SK-N-SH treated with all-trans-retinoic acid at 6 μM for 48 hours (cell line): Measurements from ENCODE around the gene GPHN.

Source experiments
- BACH2 ChIP-seq: fragments of 250-450 bp; sonication (Bioruptor Pico); IDR thresholded peaks from 2 replicates; pipeline ENCODE4 v1.9.0; 2021; ENCODE audit warnings: mild to moderate bottlenecking, borderline replicate concordance
- CREB5 ChIP-seq: fragments of 250-450 bp; sonication (Bioruptor Pico); IDR thresholded peaks from 2 replicates; pipeline ENCODE4 v1.5.1; 2020; ENCODE audit warnings: low read depth, mild to moderate bottlenecking, moderate library complexity
- CSDC2 ChIP-seq: fragments of 250-450 bp; sonication (Bioruptor Pico); IDR thresholded peaks from 2 replicates; pipeline ENCODE4 v1.5.0; 2020; ENCODE audit warnings: mild to moderate bottlenecking, moderate library complexity
- GLIS3 ChIP-seq: fragments of 250-450 bp; sonication (Bioruptor Pico); IDR thresholded peaks from 2 replicates; pipeline ENCODE4 v1.5.0; 2020; ENCODE audit warnings: mild to moderate bottlenecking, moderate library complexity
- PATZ1 ChIP-seq: fragments of 250-450 bp; sonication (Bioruptor Pico); IDR thresholded peaks from 2 replicates; pipeline ENCODE4 v1.8.0; 2020; ENCODE audit warnings: mild to moderate bottlenecking, moderate library complexity, borderline replicate concordance
- PPARA ChIP-seq: fragments of 250-450 bp; sonication (Bioruptor Pico); IDR thresholded peaks from 2 replicates; pipeline ENCODE4 v1.5.0; 2020; ENCODE audit warnings: mild to moderate bottlenecking, borderline replicate concordance
- RARB ChIP-seq: fragments of 250-450 bp; sonication (Bioruptor Pico); IDR thresholded peaks from 2 replicates; pipeline ENCODE4 v1.8.0; 2021; ENCODE audit warnings: mild to moderate bottlenecking, moderate library complexity
- TOX ChIP-seq: fragments of 250-450 bp; sonication (Bioruptor Pico); IDR thresholded peaks from 2 replicates; pipeline ENCODE4 v1.8.0; 2021; ENCODE audit warnings: mild to moderate bottlenecking, moderate library complexity, borderline replicate concordance
- ZFP3 ChIP-seq: fragments of 250-450 bp; sonication (Bioruptor Pico); IDR thresholded peaks from 2 replicates; pipeline ENCODE4 v1.5.0; 2020; ENCODE audit warnings: mild to moderate bottlenecking, moderate library complexity
- ZFP30 ChIP-seq: fragments of 450-650 bp; formaldehyde crosslinking; IDR thresholded peaks from 2 replicates; pipeline ENCODE4 v1.5.0; 2022; ENCODE audit warnings: mild to moderate bottlenecking, moderate library complexity
- ZNF565 ChIP-seq: fragments of 450-650 bp; formaldehyde crosslinking; conservative IDR thresholded peaks from 2 replicates; pipeline ENCODE4 v1.5.0; 2020; ENCODE audit warnings: low read depth, mild to moderate bottlenecking, moderate library complexity
- ZNF70 ChIP-seq: fragments of 450-650 bp; formaldehyde crosslinking; IDR thresholded peaks from 2 replicates; pipeline ENCODE4 v1.5.0; 2020; ENCODE audit warnings: mild to moderate bottlenecking, moderate library complexity
- ZNF8 ChIP-seq: fragments of 450-650 bp; formaldehyde crosslinking; IDR thresholded peaks from 2 replicates; pipeline ENCODE4 v1.5.0; 2020; ENCODE audit warnings: mild to moderate bottlenecking, moderate library complexity
- TF ChIP-seq, protein P1 (sequence below): fragments of 250-450 bp; sonication (Bioruptor Pico); IDR thresholded peaks from 2 replicates; pipeline ENCODE4 v1.5.1; 2021; ENCODE audit warnings: mild to moderate bottlenecking, moderate library complexity

DNA sequence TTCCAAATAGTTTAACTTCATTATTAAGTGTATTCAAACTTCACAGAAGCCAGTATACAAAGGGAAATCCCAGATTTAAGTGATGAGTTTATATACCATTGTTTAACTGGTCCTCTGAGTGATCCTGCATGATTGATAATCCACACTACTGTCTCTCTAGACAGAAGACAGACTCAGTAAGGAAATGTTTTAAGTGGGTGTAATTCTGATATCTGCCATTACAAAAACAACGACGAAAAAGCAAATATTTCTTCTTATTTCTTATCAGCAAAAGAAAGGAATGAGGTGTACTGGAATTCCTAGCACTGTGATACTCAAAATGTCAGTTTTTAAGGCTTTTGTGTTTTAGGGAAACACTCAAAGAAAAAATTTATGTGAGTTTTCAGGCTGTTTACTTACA, 127.5 kb downstream of the GPHN start:
- TF ChIP-seq PATZ1 (CRISPR knock-in tag) (no peak), ZFP30 (CRISPR knock-in tag) (no peak), ZFP3 (CRISPR knock-in tag) (no peak), CSDC2 (CRISPR knock-in tag) (no peak), ZNF8 (CRISPR knock-in tag) (no peak), BACH2 (CRISPR knock-in tag) (no peak), RARB (CRISPR knock-in tag) (no peak), TOX (no peak), ZNF565 (no peak), GLIS3 (CRISPR knock-in tag) (no peak), CREB5 (CRISPR knock-in tag) (no peak), PPARA (no peak), ZNF70 (CRISPR knock-in tag) (no peak)
- TF ChIP-seq, protein P1, sequence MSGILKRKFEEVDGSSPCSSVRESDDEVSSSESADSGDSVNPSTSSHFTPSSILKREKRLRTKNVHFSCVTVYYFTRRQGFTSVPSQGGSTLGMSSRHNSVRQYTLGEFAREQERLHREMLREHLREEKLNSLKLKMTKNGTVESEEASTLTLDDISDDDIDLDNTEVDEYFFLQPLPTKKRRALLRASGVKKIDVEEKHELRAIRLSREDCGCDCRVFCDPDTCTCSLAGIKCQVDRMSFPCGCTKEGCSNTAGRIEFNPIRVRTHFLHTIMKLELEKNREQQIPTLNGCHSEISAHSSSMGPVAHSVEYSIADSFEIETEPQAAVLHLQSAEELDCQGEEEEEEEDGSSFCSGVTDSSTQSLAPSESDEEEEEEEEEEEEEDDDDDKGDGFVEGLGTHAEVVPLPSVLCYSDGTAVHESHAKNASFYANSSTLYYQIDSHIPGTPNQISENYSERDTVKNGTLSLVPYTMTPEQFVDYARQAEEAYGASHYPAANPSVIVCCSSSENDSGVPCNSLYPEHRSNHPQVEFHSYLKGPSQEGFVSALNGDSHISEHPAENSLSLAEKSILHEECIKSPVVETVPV (CRISPR knock-in tag): no peak
